H9 (cell line): ENCODE measurements around the gene ZNF823. TPM values are rescaled to one million over a fixed set of nuclear protein-coding genes. Genes with fewer than 3 reads are reported as not detected.

Source experiments
- DNase-seq: peaks from one replicate; pipeline ENCODE4 v3.0.0-alpha.2; 2017
- H2AFZ ChIP-seq: one replicate; pipeline ENCODE4 v1.6.1; 2013; ENCODE audit warnings: mild to moderate bottlenecking, low read length, control low read depth, moderate library complexity
- H2AK5ac ChIP-seq: 2 replicates; pipeline ENCODE4 v1.6.1; 2013; ENCODE audit warnings: low read length, control low read depth, mixed read lengths; ENCODE audit not compliant: insufficient read length
- H2BK120ac ChIP-seq: one replicate; pipeline ENCODE4 v1.6.1; 2013; ENCODE audit warnings: low read depth, mild to moderate bottlenecking, low read length, control low read depth, inconsistent platforms; ENCODE audit not compliant: poor library complexity, severe bottlenecking
- H2BK12ac ChIP-seq: 2 replicates; pipeline ENCODE4 v1.6.1; 2013; ENCODE audit warnings: low read length, control low read depth, mixed read lengths, low read depth; ENCODE audit not compliant: insufficient read length
- H2BK15ac ChIP-seq: 2 replicates; pipeline ENCODE4 v1.6.1; 2013; ENCODE audit warnings: low read depth, low read length, control low read depth
- H2BK20ac ChIP-seq: one replicate; pipeline ENCODE4 v1.6.1; 2013; ENCODE audit warnings: low read depth, mild to moderate bottlenecking, low read length, control low read depth, inconsistent platforms; ENCODE audit not compliant: poor library complexity, severe bottlenecking
- H2BK5ac ChIP-seq: 2 replicates; pipeline ENCODE4 v1.6.1; 2013; ENCODE audit warnings: low read length, control low read depth, mixed read lengths; ENCODE audit not compliant: insufficient read length
- H3K14ac ChIP-seq: 2 replicates; pipeline ENCODE4 v1.6.1; 2013; ENCODE audit warnings: low read length, control low read depth; ENCODE audit not compliant: insufficient read depth
- H3K18ac ChIP-seq: 2 replicates; pipeline ENCODE4 v1.6.1; 2013; ENCODE audit warnings: low read depth, mild to moderate bottlenecking, mixed read lengths, low read length, control low read depth; ENCODE audit not compliant: insufficient read length
- H3K23ac ChIP-seq: 2 replicates; pipeline ENCODE4 v1.6.1; 2013; ENCODE audit warnings: low read length, control low read depth, mixed read lengths, low read depth; ENCODE audit not compliant: insufficient read length
- H3K23me2 ChIP-seq: 2 replicates; pipeline ENCODE4 v1.6.1; 2013; ENCODE audit warnings: low read depth, mild to moderate bottlenecking, mixed read lengths, low read length, control low read depth; ENCODE audit not compliant: insufficient read length, poor library complexity, severe bottlenecking
- H3K27ac ChIP-seq: 2 replicates; pipeline ENCODE4 v1.5.1; 2013; ENCODE audit warnings: low read length, control low read depth, mixed read lengths, low read depth; ENCODE audit not compliant: insufficient read length
- H3K27me3 ChIP-seq: 2 replicates; pipeline ENCODE4 v1.6.1; 2013; ENCODE audit warnings: low read length, control low read depth, inconsistent platforms; ENCODE audit not compliant: insufficient read depth
- H3K4ac ChIP-seq: 2 replicates; pipeline ENCODE4 v1.6.1; 2013; ENCODE audit warnings: low read depth, mild to moderate bottlenecking, control low read depth, inconsistent platforms, low read length, moderate library complexity
- H3K4me1 ChIP-seq: 2 replicates; pipeline ENCODE4 v1.6.1; 2013; ENCODE audit warnings: low read length, control low read depth, inconsistent platforms; ENCODE audit not compliant: insufficient read depth
- H3K4me2 ChIP-seq: 2 replicates; pipeline ENCODE4 v1.6.1; 2013; ENCODE audit warnings: low read length, control low read depth, mixed read lengths; ENCODE audit not compliant: insufficient read length, insufficient read depth
- H3K56ac ChIP-seq: 2 replicates; pipeline ENCODE4 v1.6.1; 2013; ENCODE audit warnings: low read depth, mild to moderate bottlenecking, mixed read lengths, low read length, control low read depth; ENCODE audit not compliant: insufficient read length
- H3K79me1 ChIP-seq: 2 replicates; pipeline ENCODE4 v1.6.1; 2013; ENCODE audit warnings: low read depth, mild to moderate bottlenecking, moderate library complexity, low read length, control low read depth, inconsistent platforms; ENCODE audit not compliant: insufficient read depth, poor library complexity, severe bottlenecking
- H3K79me2 ChIP-seq: 2 replicates; pipeline ENCODE4 v1.6.1; 2013; ENCODE audit warnings: low read length, control low read depth, inconsistent platforms; ENCODE audit not compliant: insufficient read depth
- H3K9ac ChIP-seq: 2 replicates; pipeline ENCODE4 v1.6.1; 2013; ENCODE audit warnings: low read length, control low read depth, mixed read lengths; ENCODE audit not compliant: insufficient read length; ENCODE audit errors: extremely low read depth
- H3K9me3 ChIP-seq: one replicate; pipeline ENCODE4 v1.6.1; 2013; ENCODE audit warnings: low read depth, low read length, inconsistent platforms; ENCODE audit not compliant: control insufficient read depth
- H3T11ph ChIP-seq: one replicate; pipeline ENCODE4 v1.6.1; 2013; ENCODE audit warnings: mild to moderate bottlenecking, low read length, control low read depth, inconsistent platforms
- H4K20me1 ChIP-seq: one replicate; pipeline ENCODE4 v1.6.1; 2013; ENCODE audit not compliant: control insufficient read depth, insufficient read length, insufficient read depth
- H4K5ac ChIP-seq: 2 replicates; pipeline ENCODE4 v1.6.1; 2013; ENCODE audit warnings: low read depth, mild to moderate bottlenecking, mixed read lengths, low read length, control low read depth; ENCODE audit not compliant: insufficient read length
- H4K8ac ChIP-seq: replicated peaks from 2 replicates; pipeline ENCODE4 v1.6.1; 2013; ENCODE audit warnings: low read length, control low read depth, mixed read lengths, low read depth; ENCODE audit not compliant: insufficient read length
- H4K91ac ChIP-seq: 2 replicates; pipeline ENCODE4 v1.6.1; 2013; ENCODE audit warnings: low read depth, mild to moderate bottlenecking, moderate library complexity, mixed read lengths, low read length, control low read depth; ENCODE audit not compliant: insufficient read length
- H3K27ac Mint-ChIP-seq, 3 experiments: 2 replicates in 2 of 3; 3 replicates in 1 of 3; pipeline ENCODE4 v1.8.0; 2020 to 2021; ENCODE audit warnings: mixed read lengths in 3 of 3, mild to moderate bottlenecking in 1 of 3, moderate library complexity in 1 of 3
- H3K27me3 Mint-ChIP-seq: 2 replicates; pipeline ENCODE4 v1.8.0; 2021; ENCODE audit warnings: low read depth, mild to moderate bottlenecking, moderate library complexity, mixed read lengths
- H3K36me3 Mint-ChIP-seq, 3 experiments: 2 replicates in 2 of 3; 3 replicates in 1 of 3; pipeline ENCODE4 v1.8.0; 2020 to 2021; ENCODE audit warnings: low read depth in 3 of 3, mixed read lengths in 3 of 3; ENCODE audit not compliant: insufficient read depth in 1 of 3
- H3K4me1 Mint-ChIP-seq, 2 experiments: 2 replicates each; pipeline ENCODE4 v1.8.0; 2020; ENCODE audit warnings: mixed read lengths in 2 of 2
- H3K4me3 Mint-ChIP-seq, 2 experiments: 2 replicates in 1 of 2; 3 replicates in 1 of 2; pipeline ENCODE4 v1.8.0; 2020 to 2021; ENCODE audit warnings: mild to moderate bottlenecking in 2 of 2, mixed read lengths in 2 of 2, moderate library complexity in 1 of 2
- H3K9me3 Mint-ChIP-seq, 2 experiments: 2 replicates in 1 of 2; 3 replicates in 1 of 2; pipeline ENCODE4 v1.8.0; 2020; ENCODE audit warnings: mild to moderate bottlenecking in 2 of 2, mixed read lengths in 2 of 2, moderate library complexity in 1 of 2
- CTCF ChIP-seq: fragments of 200-600 bp; sonication (generic); conservative IDR thresholded peaks from 3 replicates; pipeline ENCODE4 v1.8.0; 2021; ENCODE audit warnings: antibody characterized with exemption, mild to moderate bottlenecking
- WGBS: extraction: QIAGEN DNeasy Blood & Tissue Kit; methylation state at CpG from one replicate; pipeline ENCODE4 v1.1.7; 2013; ENCODE audit warnings: missing lambda C conversion rate, low lambda C conversion rate, mixed read lengths; ENCODE audit not compliant: insufficient read length; ENCODE audit errors: extremely low coverage; 5-methylcytosine and 5-hydroxymethylcytosine counted together
- total RNA-seq: library from RNA; stranded (reverse); gene quantifications from 2 replicates; pipeline ENCODE4 v1.2.1, GENCODE V29; 2021

Gene ZNF823
- total RNA-seq, 1 experiment from 2014 or later, result 2.5 TPM

GRCh38 chr19:11698231-11698630, 40.5 kb downstream of the ZNF823 start:
- no peak for TF ChIP-seq CTCF
- H3K4me2 ChIP-seq, result no peak overlapping the region
- H3K4ac ChIP-seq, result no peak overlapping the region
- H4K91ac ChIP-seq, result no peak overlapping the region
- H3K79me1 ChIP-seq, result no peaks in the 10 kb centered on the region
- no peak overlapping the region for H2BK20ac ChIP-seq
- Mint-ChIP-seq H3K4me3 (no peak overlapping the region), H3K4me1 (peaks cover 12 to 13% of the 10 kb centered on the region in 2 experiments), H3K36me3 (no peaks in the 10 kb centered on the region; a peak in 1 of 7 replicates), H3K27me3 (peaks cover 73% of the 10 kb centered on the region), H3K9me3 (peaks cover 5 to 6% of the 10 kb centered on the region in 2 experiments; a peak in 4 of 5 replicates), H3K27ac (no peak overlapping the region)
- H4K5ac ChIP-seq, result no peak overlapping the region
- no peaks in the 10 kb centered on the region for H4K20me1 ChIP-seq
- no CpG with 5 or more reads among the region's 6 CpGs for WGBS
- no peak for DNase-seq
- no peak overlapping the region for H2AK5ac ChIP-seq
- no peak overlapping the region for H4K8ac ChIP-seq
- no peaks in the 10 kb centered on the region for H3K23me2 ChIP-seq
- no peak overlapping the region for H3K56ac ChIP-seq
- no peak overlapping the region for H3K9ac ChIP-seq
- H3K27ac ChIP-seq, result no peak overlapping the region
- H3K27me3 ChIP-seq, result no peaks in the 10 kb centered on the region
- H3K18ac ChIP-seq, result no peak overlapping the region
- H3T11ph ChIP-seq, result no peak overlapping the region
- no peak overlapping the region for H2BK5ac ChIP-seq
- no peaks in the 10 kb centered on the region for H3K79me2 ChIP-seq
- no peak overlapping the region for H2BK12ac ChIP-seq
- H3K14ac ChIP-seq, result no peak overlapping the region
- no peaks in the 10 kb centered on the region for H3K4me1 ChIP-seq
- no peaks in the 10 kb centered on the region for H3K9me3 ChIP-seq
- H2BK120ac ChIP-seq, result no peak overlapping the region
- H2BK15ac ChIP-seq, result no peak overlapping the region
- no peak overlapping the region for H3K23ac ChIP-seq
- no peak overlapping the region for H2AFZ ChIP-seq
